ENCODE results near the gene TIRAP. TPM values are rescaled to one million over a fixed set of nuclear protein-coding genes. Genes with fewer than 3 reads are reported as not detected.

Gene TIRAP
- total and polyA plus RNA-seq, 2 of the 8 experiments (the other 6 are each of a cell fraction or from before 2014, with no cell fraction given): 5.3 TPM

DNA sequence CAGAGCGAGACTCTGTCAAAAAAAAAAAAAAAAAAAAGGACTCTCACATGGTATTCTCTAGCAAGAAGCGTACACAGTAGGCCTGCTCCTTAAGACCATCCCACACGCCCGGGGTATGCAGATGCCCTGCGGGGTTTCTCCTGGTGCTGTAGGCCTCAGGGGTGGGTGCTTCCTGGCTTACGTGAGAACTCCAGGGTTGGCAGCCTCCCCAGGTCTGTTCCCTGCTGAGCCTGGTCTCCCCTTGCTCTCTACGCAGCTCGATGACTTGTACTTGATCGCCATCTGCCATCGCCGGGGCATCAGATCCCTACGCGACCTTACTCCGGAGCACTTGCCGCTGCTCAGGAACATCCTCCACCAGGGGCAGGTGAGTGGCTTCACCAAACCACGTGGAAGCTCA lies 60.2 kb downstream of the TIRAP start (continued):
- TF ChIP-seq, protein P1, sequence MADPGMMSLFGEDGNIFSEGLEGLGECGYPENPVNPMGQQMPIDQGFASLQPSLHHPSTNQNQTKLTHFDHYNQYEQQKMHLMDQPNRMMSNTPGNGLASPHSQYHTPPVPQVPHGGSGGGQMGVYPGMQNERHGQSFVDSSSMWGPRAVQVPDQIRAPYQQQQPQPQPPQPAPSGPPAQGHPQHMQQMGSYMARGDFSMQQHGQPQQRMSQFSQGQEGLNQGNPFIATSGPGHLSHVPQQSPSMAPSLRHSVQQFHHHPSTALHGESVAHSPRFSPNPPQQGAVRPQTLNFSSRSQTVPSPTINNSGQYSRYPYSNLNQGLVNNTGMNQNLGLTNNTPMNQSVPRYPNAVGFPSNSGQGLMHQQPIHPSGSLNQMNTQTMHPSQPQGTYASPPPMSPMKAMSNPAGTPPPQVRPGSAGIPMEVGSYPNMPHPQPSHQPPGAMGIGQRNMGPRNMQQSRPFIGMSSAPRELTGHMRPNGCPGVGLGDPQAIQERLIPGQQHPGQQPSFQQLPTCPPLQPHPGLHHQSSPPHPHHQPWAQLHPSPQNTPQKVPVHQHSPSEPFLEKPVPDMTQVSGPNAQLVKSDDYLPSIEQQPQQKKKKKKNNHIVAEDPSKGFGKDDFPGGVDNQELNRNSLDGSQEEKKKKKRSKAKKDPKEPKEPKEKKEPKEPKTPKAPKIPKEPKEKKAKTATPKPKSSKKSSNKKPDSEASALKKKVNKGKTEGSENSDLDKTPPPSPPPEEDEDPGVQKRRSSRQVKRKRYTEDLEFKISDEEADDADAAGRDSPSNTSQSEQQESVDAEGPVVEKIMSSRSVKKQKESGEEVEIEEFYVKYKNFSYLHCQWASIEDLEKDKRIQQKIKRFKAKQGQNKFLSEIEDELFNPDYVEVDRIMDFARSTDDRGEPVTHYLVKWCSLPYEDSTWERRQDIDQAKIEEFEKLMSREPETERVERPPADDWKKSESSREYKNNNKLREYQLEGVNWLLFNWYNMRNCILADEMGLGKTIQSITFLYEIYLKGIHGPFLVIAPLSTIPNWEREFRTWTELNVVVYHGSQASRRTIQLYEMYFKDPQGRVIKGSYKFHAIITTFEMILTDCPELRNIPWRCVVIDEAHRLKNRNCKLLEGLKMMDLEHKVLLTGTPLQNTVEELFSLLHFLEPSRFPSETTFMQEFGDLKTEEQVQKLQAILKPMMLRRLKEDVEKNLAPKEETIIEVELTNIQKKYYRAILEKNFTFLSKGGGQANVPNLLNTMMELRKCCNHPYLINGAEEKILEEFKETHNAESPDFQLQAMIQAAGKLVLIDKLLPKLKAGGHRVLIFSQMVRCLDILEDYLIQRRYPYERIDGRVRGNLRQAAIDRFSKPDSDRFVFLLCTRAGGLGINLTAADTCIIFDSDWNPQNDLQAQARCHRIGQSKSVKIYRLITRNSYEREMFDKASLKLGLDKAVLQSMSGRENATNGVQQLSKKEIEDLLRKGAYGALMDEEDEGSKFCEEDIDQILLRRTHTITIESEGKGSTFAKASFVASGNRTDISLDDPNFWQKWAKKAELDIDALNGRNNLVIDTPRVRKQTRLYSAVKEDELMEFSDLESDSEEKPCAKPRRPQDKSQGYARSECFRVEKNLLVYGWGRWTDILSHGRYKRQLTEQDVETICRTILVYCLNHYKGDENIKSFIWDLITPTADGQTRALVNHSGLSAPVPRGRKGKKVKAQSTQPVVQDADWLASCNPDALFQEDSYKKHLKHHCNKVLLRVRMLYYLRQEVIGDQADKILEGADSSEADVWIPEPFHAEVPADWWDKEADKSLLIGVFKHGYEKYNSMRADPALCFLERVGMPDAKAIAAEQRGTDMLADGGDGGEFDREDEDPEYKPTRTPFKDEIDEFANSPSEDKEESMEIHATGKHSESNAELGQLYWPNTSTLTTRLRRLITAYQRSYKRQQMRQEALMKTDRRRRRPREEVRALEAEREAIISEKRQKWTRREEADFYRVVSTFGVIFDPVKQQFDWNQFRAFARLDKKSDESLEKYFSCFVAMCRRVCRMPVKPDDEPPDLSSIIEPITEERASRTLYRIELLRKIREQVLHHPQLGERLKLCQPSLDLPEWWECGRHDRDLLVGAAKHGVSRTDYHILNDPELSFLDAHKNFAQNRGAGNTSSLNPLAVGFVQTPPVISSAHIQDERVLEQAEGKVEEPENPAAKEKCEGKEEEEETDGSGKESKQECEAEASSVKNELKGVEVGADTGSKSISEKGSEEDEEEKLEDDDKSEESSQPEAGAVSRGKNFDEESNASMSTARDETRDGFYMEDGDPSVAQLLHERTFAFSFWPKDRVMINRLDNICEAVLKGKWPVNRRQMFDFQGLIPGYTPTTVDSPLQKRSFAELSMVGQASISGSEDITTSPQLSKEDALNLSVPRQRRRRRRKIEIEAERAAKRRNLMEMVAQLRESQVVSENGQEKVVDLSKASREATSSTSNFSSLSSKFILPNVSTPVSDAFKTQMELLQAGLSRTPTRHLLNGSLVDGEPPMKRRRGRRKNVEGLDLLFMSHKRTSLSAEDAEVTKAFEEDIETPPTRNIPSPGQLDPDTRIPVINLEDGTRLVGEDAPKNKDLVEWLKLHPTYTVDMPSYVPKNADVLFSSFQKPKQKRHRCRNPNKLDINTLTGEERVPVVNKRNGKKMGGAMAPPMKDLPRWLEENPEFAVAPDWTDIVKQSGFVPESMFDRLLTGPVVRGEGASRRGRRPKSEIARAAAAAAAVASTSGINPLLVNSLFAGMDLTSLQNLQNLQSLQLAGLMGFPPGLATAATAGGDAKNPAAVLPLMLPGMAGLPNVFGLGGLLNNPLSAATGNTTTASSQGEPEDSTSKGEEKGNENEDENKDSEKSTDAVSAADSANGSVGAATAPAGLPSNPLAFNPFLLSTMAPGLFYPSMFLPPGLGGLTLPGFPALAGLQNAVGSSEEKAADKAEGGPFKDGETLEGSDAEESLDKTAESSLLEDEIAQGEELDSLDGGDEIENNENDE (IDR thresholded peaks at IDR 0.05; ENCODE audit: insufficient replicate concordance, low read length): no peak
- TF ChIP-seq RXRA (IDR thresholded peaks at IDR 0.05; ENCODE audit: insufficient read depth, low read depth, low read length): no peak
- no peak for TF ChIP-seq CBX8 (IDR thresholded peaks at IDR 0.05; ENCODE audit: borderline replicate concordance, low read depth, low read length)
- TF ChIP-seq SUZ12 (IDR thresholded peaks at IDR 0.05; ENCODE audit: low read length): no peak
- no peak for TF ChIP-seq RFX5 (IDR thresholded peaks at IDR 0.05; ENCODE audit: borderline replicate concordance, low read depth, low read length)
- TF ChIP-seq BACH1 (IDR thresholded peaks at IDR 0.05; ENCODE audit: low read length): no peak
- TF ChIP-seq RNF2 (IDR thresholded peaks at IDR 0.05; ENCODE audit: borderline replicate concordance, low read depth, low read length, missing control alignments, poor library complexity, severe bottlenecking): no peak

Measured in H1 (cell line).